Chondrocyte (in vitro differentiated cells): ENCODE results near the gene GTPBP4. TPM values are rescaled to one million over a fixed set of nuclear protein-coding genes. Genes with fewer than 3 reads are reported as not detected.

Experiments
- DNase-seq: peaks from one replicate; pipeline ENCODE4 v3.0.0; 2021; ENCODE audit warnings: mixed read lengths, low spot score
- H3K27ac Mint-ChIP-seq: one replicate; pipeline ENCODE4 v1.8.0; 2021; ENCODE audit warnings: mild to moderate bottlenecking, moderate library complexity, mixed read lengths; ENCODE audit not compliant: unreplicated experiment
- H3K27me3 Mint-ChIP-seq: 2 replicates; pipeline ENCODE4 v1.8.0; 2021; ENCODE audit warnings: low read depth, mixed read lengths
- H3K36me3 Mint-ChIP-seq: 2 replicates; pipeline ENCODE4 v1.8.0; 2021; ENCODE audit warnings: low read depth, mixed read lengths
- H3K4me1 Mint-ChIP-seq: 2 replicates; pipeline ENCODE4 v1.8.0; 2021; ENCODE audit warnings: low read depth, mild to moderate bottlenecking, mixed read lengths
- H3K4me3 Mint-ChIP-seq: one replicate; pipeline ENCODE4 v1.8.0; 2021; ENCODE audit warnings: mild to moderate bottlenecking, moderate library complexity, mixed read lengths; ENCODE audit not compliant: unreplicated experiment
- H3K9me3 Mint-ChIP-seq: 2 replicates; pipeline ENCODE4 v1.8.0; 2021; ENCODE audit warnings: low read depth, mixed read lengths
- CTCF ChIP-seq: fragments of 200-600 bp; sonication (generic); IDR thresholded peaks from 2 replicates; pipeline ENCODE4 v1.5.0; 2021; ENCODE audit warnings: antibody characterized with exemption, mild to moderate bottlenecking, moderate library complexity
- total RNA-seq: library from RNA; stranded (reverse); gene quantifications from 3 replicates; pipeline ENCODE4 v1.2.1, GENCODE V29; 2021

The GTPBP4 gene
- total RNA-seq, 1 donor from 2014 or later, result 48.5 TPM

DNA sequence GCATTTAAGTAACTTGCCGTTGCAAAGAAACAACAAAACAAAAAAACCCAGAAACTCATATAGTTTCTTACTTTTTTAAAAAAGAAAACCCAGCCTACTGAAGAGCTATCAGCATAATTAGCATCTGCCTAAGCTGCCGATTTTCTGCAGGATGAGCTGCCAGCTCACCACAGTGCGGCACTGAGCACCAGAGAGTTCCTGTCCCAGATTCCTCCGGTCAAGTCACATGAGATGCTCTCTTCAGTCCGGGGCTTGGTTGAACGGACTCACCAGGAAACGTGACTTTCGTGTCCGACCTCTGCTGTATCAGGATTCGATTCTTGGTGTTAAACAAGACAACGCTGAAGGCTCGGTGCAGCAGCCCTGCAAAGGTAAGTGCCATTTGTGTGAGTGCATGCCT is 34.2 kb downstream of the GTPBP4 start:
- Mint-ChIP-seq H3K4me3 (no peak overlapping the region), H3K36me3 (peaks cover 25% of the 10 kb centered on the region), H3K27ac (no peak overlapping the region), H3K27me3 (no peaks in the 10 kb centered on the region), H3K4me1 (peaks cover 3% of the 10 kb centered on the region), H3K9me3 (no peaks in the 10 kb centered on the region)
- TF ChIP-seq CTCF, result no peak
- DNase-seq, result no peak

DNA sequence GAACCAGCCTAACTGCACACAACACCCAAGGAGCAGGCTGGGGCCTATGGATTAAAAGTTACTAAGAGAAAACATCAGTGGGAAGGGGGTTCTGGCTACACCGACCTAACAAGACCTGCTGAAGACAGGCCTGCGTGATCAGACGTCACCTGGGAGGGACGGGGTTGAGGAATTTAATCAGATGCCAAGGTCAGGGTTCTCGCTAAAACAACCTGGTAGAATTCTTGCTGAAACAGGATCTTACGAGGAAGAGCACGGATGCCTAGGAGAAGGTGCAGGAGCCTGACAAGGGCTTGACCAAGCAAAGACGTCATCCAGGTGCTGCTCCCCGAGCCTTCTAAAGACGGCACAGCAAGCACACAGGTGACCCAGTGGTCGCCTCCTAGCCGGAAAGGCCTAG is 35.9 kb downstream of the GTPBP4 start:
- H3K27ac Mint-ChIP-seq, result no peak overlapping the region
- TF ChIP-seq CTCF, result no peak
- DNase-seq, result no peak
- H3K4me1 Mint-ChIP-seq, result peaks cover 3% of the 10 kb centered on the region
- H3K36me3 Mint-ChIP-seq, result peaks cover 16% of the 10 kb centered on the region
- H3K4me3 Mint-ChIP-seq, result no peak overlapping the region
- H3K9me3 Mint-ChIP-seq, result no peaks in the 10 kb centered on the region
- H3K27me3 Mint-ChIP-seq, result no peaks in the 10 kb centered on the region

GRCh38 chr10:1025683-1026082 is 37.4 kb downstream of the GTPBP4 start, which contains the start of gene IDI2:
TSS of gene IDI2 (minus strand) at chr10:1025859. CDS start at chr10:1024723, 1,136 bp downstream.
- Mint-ChIP-seq H3K4me3 (no peak within 1 kb of the TSS), H3K27me3 (no peaks in the 10 kb centered on the region), H3K27ac (no peak within 1 kb of the TSS), H3K36me3 (peaks cover 3% of the 10 kb centered on the region), H3K9me3 (no peaks in the 10 kb centered on the region), H3K4me1 (peaks cover 3% of the 10 kb centered on the region)
- no peak for DNase-seq
- no peak for TF ChIP-seq CTCF

- H3K36me3 Mint-ChIP-seq, result peaks cover 3% of the 10 kb centered on the region
- H3K27me3 Mint-ChIP-seq, result no peaks in the 10 kb centered on the region
- H3K9me3 Mint-ChIP-seq, result no peaks in the 10 kb centered on the region
- H3K4me1 Mint-ChIP-seq, result peaks cover 3% of the 10 kb centered on the region
- no peak overlapping the region for H3K4me3 Mint-ChIP-seq
- no peak for DNase-seq
- H3K27ac Mint-ChIP-seq, result no peak overlapping the region
- TF ChIP-seq CTCF, result no peak
These were observed 38.3 kb downstream of the GTPBP4 start for GRCh38 chr10:1026578-1026977.

- no peak for TF ChIP-seq CTCF
- H3K36me3 Mint-ChIP-seq, result no peaks in the 10 kb centered on the region
- no peaks in the 10 kb centered on the region for H3K27me3 Mint-ChIP-seq
- H3K9me3 Mint-ChIP-seq, result no peaks in the 10 kb centered on the region
- no peak overlapping the region for H3K27ac Mint-ChIP-seq
- peaks cover 8% of the 10 kb centered on the region for H3K4me1 Mint-ChIP-seq
- H3K4me3 Mint-ChIP-seq, result no peak overlapping the region
- DNase-seq, result no peak
These were observed 41.6 kb downstream of the GTPBP4 start for GRCh38 chr10:1029838-1030237.
